AG04450 (cell line): ENCODE results near the gene PTPRD. TPM values are rescaled to one million over a fixed set of nuclear protein-coding genes. Genes with fewer than 3 reads are reported as not detected.

Experiments
- CTCF ChIA-PET: fragments of 300-600, 350-600 bp; formaldehyde crosslinking; extraction: SDS; loops from one replicate; lab custom pipeline; 2022; ENCODE audit warnings: antibody characterized with exemption, inconsistent platforms; lab: Charles Lee
- POLR2A ChIA-PET: fragments of 350-600 bp; formaldehyde crosslinking; extraction: SDS; loops from one replicate; lab custom pipeline; 2021; ENCODE audit warnings: antibody characterized with exemption, inconsistent platforms; lab: Yijun Ruan, JAX
- DNase-seq: peaks from one replicate; pipeline ENCODE4 v3.0.0-alpha.2; 2011; ENCODE audit warnings: low read depth, low spot score
- H3K27ac ChIP-seq: one replicate; pipeline ENCODE4 v1.5.1; 2012; ENCODE audit warnings: low read depth, low read length, control low read depth
- H3K27me3 ChIP-seq: one replicate; pipeline ENCODE4 v1.6.0; 2012; ENCODE audit warnings: low read length; ENCODE audit not compliant: control insufficient read depth, insufficient read depth
- H3K4me3 ChIP-seq: 2 replicates; pipeline ENCODE4 v1.5.1; 2011; ENCODE audit warnings: mild to moderate bottlenecking, low read depth, low read length, control low read depth
- H3K9me3 ChIP-seq: 2 replicates; pipeline ENCODE4 v1.5.1; 2012; ENCODE audit warnings: low read length; ENCODE audit not compliant: control insufficient read depth, insufficient read depth
- CTCF ChIP-seq: IDR thresholded peaks from 2 replicates; pipeline ENCODE4 v1.5.1; 2011; ENCODE audit warnings: low read depth, low read length, control low read depth, inconsistent platforms
- polyA plus RNA-seq: library from polyadenylated mRNA; depleted of rRNA; stranded (reverse); fragments of >200 nt; gene quantifications from 2 replicates; pipeline ENCODE4 v1.2.3, GENCODE V29; 2011

Gene PTPRD
- polyA plus RNA-seq, 1 experiment: 0.19 TPM

GRCh38 chr9:10026443-10026984 lies 586.3 kb downstream of the PTPRD start:
- no peak overlapping the region for H3K4me3 ChIP-seq
- no peak for DNase-seq
- CTCF ChIA-PET: no interaction called here
- H3K9me3 ChIP-seq: no peaks in the 10 kb centered on the region
- no peaks in the 10 kb centered on the region for H3K27me3 ChIP-seq
- POLR2A ChIA-PET: no interaction called here
- no peak overlapping the region for H3K27ac ChIP-seq
- no peak for TF ChIP-seq CTCF

- no peak for DNase-seq
These were observed 597.0 kb downstream of the PTPRD start for GRCh38 chr9:10015755-10016154.

GRCh38 chr9:10014889-10015288 lies 597.9 kb downstream of the PTPRD start:
- no peak for DNase-seq
- Histone ChIP-seq H3K27me3 (no peaks in the 10 kb centered on the region), H3K27ac (no peak overlapping the region), H3K4me3 (no peak overlapping the region), H3K9me3 (no peaks in the 10 kb centered on the region; the same call in 1 of the 2 replicates)
- ChIA-PET POLR2A (no interaction called here), CTCF (no interaction called here)
- TF ChIP-seq CTCF: no peak

More at GRCh38 chr9:10015755-10016154, 597.0 kb downstream of the PTPRD start:
- H3K27ac ChIP-seq: no peak overlapping the region
- no peak overlapping the region for H3K4me3 ChIP-seq
- ChIA-PET CTCF (no interaction called here), POLR2A (no interaction called here)
- TF ChIP-seq CTCF: no peak
- no peaks in the 10 kb centered on the region for H3K27me3 ChIP-seq
- no peaks in the 10 kb centered on the region; the same call in 1 of the 2 replicates for H3K9me3 ChIP-seq

GRCh38 chr9:10009401-10009800 lies 603.4 kb downstream of the PTPRD start:
- H3K4me3 ChIP-seq: no peak overlapping the region
- ChIA-PET CTCF (no interaction called here), POLR2A (no interaction called here)
- H3K27ac ChIP-seq: no peak overlapping the region
- no peaks in the 10 kb centered on the region for H3K9me3 ChIP-seq
- H3K27me3 ChIP-seq: no peaks in the 10 kb centered on the region
- DNase-seq: no peak
- no peak for TF ChIP-seq CTCF

GRCh38 chr9:10008101-10008799 lies 604.6 kb downstream of the PTPRD start:
- ChIA-PET POLR2A (no interaction called here), CTCF (no interaction called here)
- Histone ChIP-seq H3K27ac (no peak overlapping the region), H3K27me3 (no peaks in the 10 kb centered on the region), H3K9me3 (no peaks in the 10 kb centered on the region), H3K4me3 (no peak overlapping the region)
- TF ChIP-seq CTCF: no peak
- no peak for DNase-seq
